Peyer's patch (tissue), 4 donors: ENCODE results near the gene ZNF710.

ENCODE experiments used
- CTCF ChIP-seq, 6 experiments: fragments of 450-650 bp in 4 of 6; fragments of 200-600 bp in 2 of 6; sonication (generic) in 1 of 6; IDR thresholded peaks; one replicate each; pipeline ENCODE4 v1.5.1; 2017 to 2019; ENCODE audit warnings: antibody characterized with exemption in 6 of 6, mild to moderate bottlenecking in 3 of 6, moderate library complexity in 1 of 6
- POLR2A ChIP-seq, 2 donors: fragments of 450-650 bp; IDR thresholded peaks; one replicate each; pipeline ENCODE4 v1.5.1; 2017; ENCODE audit warnings: antibody characterized with exemption in 2 of 2, mild to moderate bottlenecking in 2 of 2, moderate library complexity in 2 of 2

GRCh38 chr15:90039996-90040395, 38.9 kb downstream of the ZNF710 start:
- no peak for TF ChIP-seq CTCF (IDR thresholded peaks at IDR 0.05)
- TF ChIP-seq POLR2A (IDR thresholded peaks at IDR 0.05) = no peak
